ENCODE measurements around the gene EFHD2.
"Not testable (repeated sequence)": the region's sequence is repeated elsewhere in the genome, so short reads cannot be mapped to it uniquely, and the experiment has no call there.

Gene EFHD2

DNA sequence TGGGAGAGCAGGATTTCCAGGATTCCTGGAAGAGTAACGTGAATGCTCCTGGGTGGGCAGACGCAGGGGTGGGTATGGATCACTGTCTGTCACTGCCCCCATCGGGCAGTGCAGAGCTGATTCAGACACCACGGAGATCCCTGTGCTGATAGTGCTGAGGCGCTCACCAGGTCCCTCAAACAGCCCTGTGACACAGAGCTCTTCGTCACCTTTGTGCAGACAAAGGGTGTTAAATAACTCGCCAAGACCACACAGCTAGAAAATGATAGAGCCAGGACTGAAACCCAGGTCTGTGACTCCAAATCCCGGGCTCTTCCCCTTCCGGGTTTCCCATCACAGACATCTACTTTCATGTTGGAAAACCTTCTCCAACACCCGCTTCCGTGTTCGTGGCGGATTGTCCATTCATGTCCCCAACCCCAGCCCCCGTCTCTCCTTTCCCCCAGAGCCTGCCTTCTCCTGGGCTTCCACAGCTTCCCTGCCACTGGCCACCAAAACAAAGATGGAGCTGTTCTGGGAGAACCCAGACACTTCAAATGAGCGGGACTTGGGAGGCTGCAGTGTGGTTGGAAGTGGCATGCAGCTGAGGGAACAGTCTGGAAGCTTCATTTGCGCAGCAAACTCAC, 2.6 kb downstream of the EFHD2 start:
- no peak for DNase-seq (ENCODE audit: low spot score)

GRCh38 chr1:15412843-15413242, 3.2 kb downstream of the EFHD2 start:
- no peak for DNase-seq (ENCODE audit: low spot score)

- no peak for DNase-seq (ENCODE audit: low spot score)
Observed at GRCh38 chr1:15413563-15414444, 4.1 kb downstream of the EFHD2 start.

DNA sequence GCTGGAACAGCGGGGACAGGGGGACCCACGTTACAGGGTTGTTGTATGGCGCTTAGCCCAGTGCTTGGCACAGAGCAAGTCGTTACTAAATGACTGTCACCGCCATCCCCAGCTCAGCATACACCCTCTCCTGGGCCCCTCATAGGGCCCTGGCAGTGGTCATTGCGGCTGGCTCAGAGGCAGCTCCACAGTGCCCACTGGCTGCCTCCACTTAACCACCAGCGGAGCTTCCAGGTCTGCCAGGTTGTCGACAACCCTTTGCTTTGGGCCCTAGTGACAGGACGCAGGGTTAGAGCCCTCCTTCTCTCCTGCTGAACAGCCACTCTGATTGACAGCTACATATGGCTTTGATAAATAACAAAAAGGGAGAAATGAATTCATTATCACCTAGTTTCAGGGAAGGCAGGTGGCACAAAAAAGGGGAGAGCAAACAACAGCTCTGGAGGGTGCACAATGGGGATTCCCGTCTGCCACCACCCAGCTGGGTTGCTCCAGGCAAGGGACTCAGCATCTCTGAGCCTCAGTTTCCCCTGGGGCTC, 4.8 kb downstream of the EFHD2 start:
- DNase-seq (ENCODE audit: low spot score), result no peak

- DNase-seq (ENCODE audit: low spot score), result no peak
Observed at GRCh38 chr1:15417059-15417934, 7.6 kb downstream of the EFHD2 start.

DNA sequence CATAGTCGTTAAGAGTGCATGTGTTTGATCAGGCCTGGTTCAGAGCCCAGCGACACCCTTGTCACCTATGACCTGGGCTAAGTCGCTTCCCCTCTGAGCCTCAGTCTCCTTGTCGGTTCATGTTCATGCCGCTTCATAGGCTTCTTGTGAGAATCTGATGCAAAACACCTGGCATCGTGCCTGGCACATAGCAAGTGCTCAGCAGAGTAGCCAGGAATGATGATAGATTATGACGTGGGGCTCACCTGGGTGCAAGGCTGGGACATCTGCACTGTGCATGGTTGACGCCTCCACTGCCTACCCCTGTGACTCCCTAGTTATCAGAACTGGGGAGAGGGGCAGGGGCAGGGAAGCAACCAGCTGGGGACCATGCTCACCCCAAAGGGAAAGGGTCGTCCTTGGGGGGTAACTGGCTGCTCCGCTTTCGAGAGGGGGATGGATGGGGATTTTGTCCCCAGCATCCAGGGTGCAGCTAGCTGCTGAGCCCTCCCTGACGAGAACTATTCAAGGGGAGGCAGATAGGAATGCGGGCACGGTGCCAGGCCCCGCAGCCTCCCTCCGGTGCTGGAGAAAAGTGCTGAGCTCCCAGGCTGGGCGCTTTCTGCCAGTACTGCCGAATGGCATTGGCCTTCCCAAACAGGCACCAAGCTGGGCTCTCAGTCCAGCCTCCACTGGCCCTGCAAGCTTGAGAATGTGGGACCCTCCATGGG, 9.3 kb downstream of the EFHD2 start:
- no peak for DNase-seq (ENCODE audit: low spot score)

DNA sequence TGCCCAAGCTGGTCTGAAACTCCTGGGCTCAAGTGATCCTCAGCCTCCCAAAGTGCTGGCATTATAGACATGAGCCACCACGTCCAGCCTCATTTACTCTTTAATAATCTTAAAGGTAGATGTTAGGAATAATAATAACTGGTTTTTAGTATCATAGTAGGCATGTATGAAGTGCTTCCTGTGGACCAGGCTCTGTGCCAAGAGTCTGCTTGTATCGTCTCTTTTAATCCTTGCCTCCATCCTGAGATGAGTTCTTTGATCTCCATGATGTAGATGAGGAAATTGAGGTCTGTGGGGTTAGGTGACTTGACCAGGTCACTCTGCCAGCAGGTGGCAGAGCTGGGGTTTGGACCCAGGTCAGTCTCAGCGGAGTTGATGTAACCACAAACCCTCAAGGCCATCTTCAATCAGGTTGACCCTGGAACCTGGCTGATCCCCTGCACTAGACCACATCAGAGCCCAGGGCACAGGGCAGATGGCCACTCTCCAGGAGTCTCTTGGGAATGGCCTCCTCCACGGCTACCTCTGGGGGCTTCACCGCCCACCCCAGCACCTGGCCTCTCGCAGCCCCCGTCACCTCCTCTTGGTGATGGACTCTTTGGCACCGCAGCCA, 11.3 kb downstream of the EFHD2 start:
- no peak for DNase-seq (ENCODE audit: low spot score)

GRCh38 chr1:15422871-15423270, 13.2 kb downstream of the EFHD2 start:
- no peak for DNase-seq (ENCODE audit: low spot score)

DNA sequence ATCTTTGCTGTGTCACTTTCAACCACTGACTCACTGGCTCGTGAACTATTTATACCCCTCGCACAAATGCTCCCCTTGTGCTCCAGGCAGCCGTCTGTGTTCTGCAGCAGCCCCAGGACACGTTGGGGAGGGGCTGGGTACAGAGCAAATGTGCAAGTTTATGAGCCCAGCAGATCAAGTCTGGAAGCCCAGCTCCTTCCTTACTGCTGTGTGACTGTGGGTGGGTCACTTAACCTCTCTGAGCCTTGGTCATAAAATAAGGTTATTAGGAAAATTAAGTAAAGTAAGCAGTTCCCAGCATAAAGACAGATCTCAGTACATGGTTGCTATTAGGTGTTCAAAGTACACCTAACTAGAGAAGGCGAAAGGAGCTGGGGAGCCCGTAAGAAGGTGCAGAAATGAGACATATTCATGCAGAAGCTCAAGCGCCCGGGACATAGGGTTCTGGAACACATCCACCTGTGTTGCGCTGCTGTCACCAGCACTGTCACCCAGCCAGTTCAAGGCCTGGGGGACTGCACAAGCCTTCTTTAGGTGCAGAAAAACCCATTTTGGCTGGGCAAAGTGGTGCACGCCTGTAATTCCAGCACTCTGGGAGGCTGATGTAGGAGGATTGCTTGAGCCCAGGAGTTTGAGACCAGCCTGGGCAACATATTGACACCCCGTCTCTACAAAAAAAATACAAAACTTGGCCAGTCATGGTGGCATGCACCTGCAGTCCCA, 13.8 kb downstream of the EFHD2 start:
- no peak for DNase-seq (ENCODE audit: low spot score)

- DNase-seq (ENCODE audit: low spot score), result no peak
Observed at GRCh38 chr1:15424146-15424667, 14.5 kb downstream of the EFHD2 start.

DNA sequence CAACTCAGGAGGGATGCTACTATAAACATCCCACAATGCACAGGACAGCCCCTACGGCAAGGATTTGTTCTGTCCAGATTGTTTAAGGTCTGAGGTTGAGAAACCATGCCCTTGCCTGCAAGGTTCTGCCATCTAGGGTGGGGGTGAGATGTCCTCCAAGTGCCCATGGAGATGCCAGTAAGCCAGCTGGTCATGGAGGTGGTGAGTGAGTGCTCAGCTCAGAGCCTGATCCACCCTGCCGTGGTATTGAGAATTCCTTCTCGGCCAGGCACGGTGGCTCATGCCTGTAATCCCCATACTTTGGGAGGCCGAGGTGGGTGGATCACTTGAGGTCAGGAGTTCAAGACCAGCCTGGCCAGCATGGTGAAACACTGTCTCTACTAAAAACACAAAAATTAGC, 15.3 kb downstream of the EFHD2 start:
- no peak for DNase-seq (ENCODE audit: low spot score)

DNA sequence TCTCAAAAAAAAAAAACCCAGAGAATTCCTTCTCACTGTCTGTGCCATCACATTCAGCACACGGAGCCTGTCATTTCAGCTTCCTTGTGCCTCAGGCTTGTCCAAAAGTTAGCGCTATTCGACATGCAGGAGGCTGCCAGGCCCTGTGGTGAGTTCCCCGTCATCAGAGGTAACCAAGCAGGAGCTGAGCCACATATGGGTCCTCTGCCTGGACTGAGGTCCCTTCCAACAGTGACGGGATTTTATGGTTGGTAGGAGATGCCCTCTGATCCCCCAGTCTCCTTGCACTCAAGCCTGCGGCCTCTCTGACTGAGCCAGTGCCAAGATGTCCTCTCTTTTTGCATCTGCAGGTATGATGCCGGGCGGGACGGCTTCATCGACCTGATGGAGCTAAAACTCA, 15.8 kb downstream of the EFHD2 start:
- no peak for DNase-seq (ENCODE audit: low spot score)

- no peak for DNase-seq (ENCODE audit: low spot score)
Observed at GRCh38 chr1:15425958-15426357, 16.3 kb downstream of the EFHD2 start.

- no peak for DNase-seq (ENCODE audit: low spot score)
Observed at GRCh38 chr1:15426492-15427279, 17.0 kb downstream of the EFHD2 start.

- DNase-seq (ENCODE audit: low spot score), result no peak
Observed at GRCh38 chr1:15427280-15427666, 17.6 kb downstream of the EFHD2 start.

- DNase-seq (ENCODE audit: low spot score), result not testable (repeated sequence)
Observed at GRCh38 chr1:15428252-15428651, 18.6 kb downstream of the EFHD2 start.

DNA sequence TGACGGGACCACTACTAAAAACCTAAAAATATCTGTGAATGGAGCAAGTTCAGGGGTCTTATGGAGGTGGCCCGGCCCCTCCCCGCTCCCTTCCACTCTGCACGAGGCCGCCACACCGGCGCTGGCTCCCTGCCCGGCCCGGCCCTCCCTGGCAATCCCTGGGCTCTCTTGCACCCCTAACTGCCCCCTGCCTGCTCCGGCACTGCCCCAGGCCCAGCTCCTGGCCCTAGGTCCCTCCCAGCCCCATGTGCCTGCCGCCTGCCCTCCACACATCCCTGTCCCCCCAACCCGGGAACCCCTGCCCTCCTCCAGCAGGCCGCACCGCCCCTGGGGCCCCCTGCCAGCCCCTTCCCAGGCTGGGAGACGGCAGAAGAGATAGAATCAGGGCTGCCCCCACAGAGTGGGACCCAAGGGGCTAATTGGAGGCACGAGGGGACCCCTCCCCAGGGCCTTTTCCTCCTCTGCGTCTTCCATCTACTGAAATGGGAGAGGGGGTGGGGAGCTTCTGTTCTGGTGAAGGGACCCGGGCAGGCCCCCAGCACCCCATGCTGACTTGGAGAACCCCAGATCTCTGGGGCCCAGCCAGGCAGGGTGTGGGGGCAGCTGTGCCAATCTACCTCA, 19.2 kb downstream of the EFHD2 start:
- DNase-seq (ENCODE audit: low spot score), result no peak

DNA sequence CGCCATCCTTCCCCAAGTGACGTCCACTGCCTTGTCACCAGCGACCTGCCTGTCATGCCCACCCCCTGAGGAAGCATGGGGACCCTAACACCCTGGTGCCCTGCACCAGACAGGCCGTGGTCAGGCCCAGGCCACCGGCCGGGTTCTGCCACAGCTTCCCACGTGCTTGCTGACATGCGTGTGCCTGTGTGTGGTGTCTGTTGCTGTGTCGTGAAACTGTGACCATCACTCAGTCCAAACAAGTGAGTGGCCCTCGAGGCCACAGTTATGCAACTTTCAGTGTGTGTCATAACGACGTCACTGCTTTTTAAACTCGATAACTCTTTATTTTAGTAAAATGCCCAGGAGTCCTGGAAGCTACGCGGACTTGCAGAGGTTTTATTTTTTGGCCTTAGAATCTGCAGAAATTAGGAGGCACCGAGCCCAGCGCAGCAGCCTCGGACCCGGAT, 20.0 kb downstream of the EFHD2 start:
- DNase-seq (ENCODE audit: low spot score), result no peak
